H9 (cell line): Measurements from ENCODE around the gene ASS1. TPM values are rescaled to one million over a fixed set of nuclear protein-coding genes. Genes with fewer than 3 reads are reported as not detected.
A peak's percentile ranks its signal among the peaks of the same experiment; 100 is the strongest.

Experiments used
- DNase-seq: peaks from one replicate; pipeline ENCODE4 v3.0.0-alpha.2; 2017
- H2AFZ ChIP-seq: one replicate; pipeline ENCODE4 v1.6.1; 2013; ENCODE audit warnings: mild to moderate bottlenecking, low read length, control low read depth, moderate library complexity
- H2AK5ac ChIP-seq: 2 replicates; pipeline ENCODE4 v1.6.1; 2013; ENCODE audit warnings: low read length, control low read depth, mixed read lengths; ENCODE audit not compliant: insufficient read length
- H2BK120ac ChIP-seq: one replicate; pipeline ENCODE4 v1.6.1; 2013; ENCODE audit warnings: low read depth, mild to moderate bottlenecking, low read length, control low read depth, inconsistent platforms; ENCODE audit not compliant: poor library complexity, severe bottlenecking
- H2BK12ac ChIP-seq: 2 replicates; pipeline ENCODE4 v1.6.1; 2013; ENCODE audit warnings: low read length, control low read depth, mixed read lengths, low read depth; ENCODE audit not compliant: insufficient read length
- H2BK15ac ChIP-seq: 2 replicates; pipeline ENCODE4 v1.6.1; 2013; ENCODE audit warnings: low read depth, low read length, control low read depth
- H2BK20ac ChIP-seq: one replicate; pipeline ENCODE4 v1.6.1; 2013; ENCODE audit warnings: low read depth, mild to moderate bottlenecking, low read length, control low read depth, inconsistent platforms; ENCODE audit not compliant: poor library complexity, severe bottlenecking
- H2BK5ac ChIP-seq: 2 replicates; pipeline ENCODE4 v1.6.1; 2013; ENCODE audit warnings: low read length, control low read depth, mixed read lengths; ENCODE audit not compliant: insufficient read length
- H3K14ac ChIP-seq: 2 replicates; pipeline ENCODE4 v1.6.1; 2013; ENCODE audit warnings: low read length, control low read depth; ENCODE audit not compliant: insufficient read depth
- H3K18ac ChIP-seq: 2 replicates; pipeline ENCODE4 v1.6.1; 2013; ENCODE audit warnings: low read depth, mild to moderate bottlenecking, mixed read lengths, low read length, control low read depth; ENCODE audit not compliant: insufficient read length
- H3K23ac ChIP-seq: 2 replicates; pipeline ENCODE4 v1.6.1; 2013; ENCODE audit warnings: low read length, control low read depth, mixed read lengths, low read depth; ENCODE audit not compliant: insufficient read length
- H3K23me2 ChIP-seq: 2 replicates; pipeline ENCODE4 v1.6.1; 2013; ENCODE audit warnings: low read depth, mild to moderate bottlenecking, mixed read lengths, low read length, control low read depth; ENCODE audit not compliant: insufficient read length, poor library complexity, severe bottlenecking
- H3K27ac ChIP-seq: 2 replicates; pipeline ENCODE4 v1.5.1; 2013; ENCODE audit warnings: low read length, control low read depth, mixed read lengths, low read depth; ENCODE audit not compliant: insufficient read length
- H3K27me3 ChIP-seq: 2 replicates; pipeline ENCODE4 v1.6.1; 2013; ENCODE audit warnings: low read length, control low read depth, inconsistent platforms; ENCODE audit not compliant: insufficient read depth
- H3K4ac ChIP-seq: 2 replicates; pipeline ENCODE4 v1.6.1; 2013; ENCODE audit warnings: low read depth, mild to moderate bottlenecking, control low read depth, inconsistent platforms, low read length, moderate library complexity
- H3K4me1 ChIP-seq: 2 replicates; pipeline ENCODE4 v1.6.1; 2013; ENCODE audit warnings: low read length, control low read depth, inconsistent platforms; ENCODE audit not compliant: insufficient read depth
- H3K4me2 ChIP-seq: 2 replicates; pipeline ENCODE4 v1.6.1; 2013; ENCODE audit warnings: low read length, control low read depth, mixed read lengths; ENCODE audit not compliant: insufficient read length, insufficient read depth
- H3K56ac ChIP-seq: 2 replicates; pipeline ENCODE4 v1.6.1; 2013; ENCODE audit warnings: low read depth, mild to moderate bottlenecking, mixed read lengths, low read length, control low read depth; ENCODE audit not compliant: insufficient read length
- H3K79me1 ChIP-seq: 2 replicates; pipeline ENCODE4 v1.6.1; 2013; ENCODE audit warnings: low read depth, mild to moderate bottlenecking, moderate library complexity, low read length, control low read depth, inconsistent platforms; ENCODE audit not compliant: insufficient read depth, poor library complexity, severe bottlenecking
- H3K79me2 ChIP-seq: 2 replicates; pipeline ENCODE4 v1.6.1; 2013; ENCODE audit warnings: low read length, control low read depth, inconsistent platforms; ENCODE audit not compliant: insufficient read depth
- H3K9ac ChIP-seq: 2 replicates; pipeline ENCODE4 v1.6.1; 2013; ENCODE audit warnings: low read length, control low read depth, mixed read lengths; ENCODE audit not compliant: insufficient read length; ENCODE audit errors: extremely low read depth
- H3K9me3 ChIP-seq: one replicate; pipeline ENCODE4 v1.6.1; 2013; ENCODE audit warnings: low read depth, low read length, inconsistent platforms; ENCODE audit not compliant: control insufficient read depth
- H3T11ph ChIP-seq: one replicate; pipeline ENCODE4 v1.6.1; 2013; ENCODE audit warnings: mild to moderate bottlenecking, low read length, control low read depth, inconsistent platforms
- H4K20me1 ChIP-seq: one replicate; pipeline ENCODE4 v1.6.1; 2013; ENCODE audit not compliant: control insufficient read depth, insufficient read length, insufficient read depth
- H4K5ac ChIP-seq: 2 replicates; pipeline ENCODE4 v1.6.1; 2013; ENCODE audit warnings: low read depth, mild to moderate bottlenecking, mixed read lengths, low read length, control low read depth; ENCODE audit not compliant: insufficient read length
- H4K8ac ChIP-seq: replicated peaks from 2 replicates; pipeline ENCODE4 v1.6.1; 2013; ENCODE audit warnings: low read length, control low read depth, mixed read lengths, low read depth; ENCODE audit not compliant: insufficient read length
- H4K91ac ChIP-seq: 2 replicates; pipeline ENCODE4 v1.6.1; 2013; ENCODE audit warnings: low read depth, mild to moderate bottlenecking, moderate library complexity, mixed read lengths, low read length, control low read depth; ENCODE audit not compliant: insufficient read length
- H3K27ac Mint-ChIP-seq, 3 experiments: 2 replicates in 2 of 3; 3 replicates in 1 of 3; pipeline ENCODE4 v1.8.0; 2020 to 2021; ENCODE audit warnings: mixed read lengths in 3 of 3, mild to moderate bottlenecking in 1 of 3, moderate library complexity in 1 of 3
- H3K27me3 Mint-ChIP-seq: 2 replicates; pipeline ENCODE4 v1.8.0; 2021; ENCODE audit warnings: low read depth, mild to moderate bottlenecking, moderate library complexity, mixed read lengths
- H3K36me3 Mint-ChIP-seq, 3 experiments: 2 replicates in 2 of 3; 3 replicates in 1 of 3; pipeline ENCODE4 v1.8.0; 2020 to 2021; ENCODE audit warnings: low read depth in 3 of 3, mixed read lengths in 3 of 3; ENCODE audit not compliant: insufficient read depth in 1 of 3
- H3K4me1 Mint-ChIP-seq, 2 experiments: 2 replicates each; pipeline ENCODE4 v1.8.0; 2020; ENCODE audit warnings: mixed read lengths in 2 of 2
- H3K4me3 Mint-ChIP-seq, 2 experiments: 2 replicates in 1 of 2; 3 replicates in 1 of 2; pipeline ENCODE4 v1.8.0; 2020 to 2021; ENCODE audit warnings: mild to moderate bottlenecking in 2 of 2, mixed read lengths in 2 of 2, moderate library complexity in 1 of 2
- H3K9me3 Mint-ChIP-seq, 2 experiments: 2 replicates in 1 of 2; 3 replicates in 1 of 2; pipeline ENCODE4 v1.8.0; 2020; ENCODE audit warnings: mild to moderate bottlenecking in 2 of 2, mixed read lengths in 2 of 2, moderate library complexity in 1 of 2
- CTCF ChIP-seq: fragments of 200-600 bp; sonication (generic); conservative IDR thresholded peaks from 3 replicates; pipeline ENCODE4 v1.8.0; 2021; ENCODE audit warnings: antibody characterized with exemption, mild to moderate bottlenecking
- WGBS: extraction: QIAGEN DNeasy Blood & Tissue Kit; methylation state at CpG from one replicate; pipeline ENCODE4 v1.1.7; 2013; ENCODE audit warnings: missing lambda C conversion rate, low lambda C conversion rate, mixed read lengths; ENCODE audit not compliant: insufficient read length; ENCODE audit errors: extremely low coverage; 5-methylcytosine and 5-hydroxymethylcytosine counted together
- total RNA-seq: library from RNA; stranded (reverse); gene quantifications from 2 replicates; pipeline ENCODE4 v1.2.1, GENCODE V29; 2021

The ASS1 gene
- total RNA-seq, 1 experiment from 2014 or later: 118 TPM

GRCh38 chr9:130543859-130544258, 99.1 kb downstream of the ASS1 start:
- Mint-ChIP-seq H3K4me3 (no peak overlapping the region; a peak in 1 of 5 replicates), H3K27me3 (peaks cover 16% of the 10 kb centered on the region), H3K36me3 (0 out of 7 replicates have a peak, but pooled peaks cover 0 to under 1% (median 0%) of the 10 kb centered on the region in 3 experiments), H3K4me1 (peaks cover 25 to 39% of the 10 kb centered on the region in 2 experiments), H3K9me3 (peaks cover 3% of the 10 kb centered on the region in 2 experiments; a peak in 4 of 5 replicates), H3K27ac (peak overlapping the region in 1 of 3 experiments; percentile 12; a peak in 2 of 7 replicates)
- Histone ChIP-seq H3K9me3 (no peaks in the 10 kb centered on the region), H3K56ac (no peak overlapping the region), H3K4ac (no peak overlapping the region), H3K27me3 (no peaks in the 10 kb centered on the region), H3K14ac (no peak overlapping the region), H2AFZ (no peak overlapping the region), H2AK5ac (no peak overlapping the region), H3K27ac (no peak overlapping the region), H3K23me2 (no peaks in the 10 kb centered on the region), H2BK15ac (no peak overlapping the region), H3K79me2 (no peaks in the 10 kb centered on the region), H4K91ac (no peak overlapping the region), H4K8ac (no peak overlapping the region), H3K23ac (no peak overlapping the region), H3K9ac (no peak overlapping the region), H2BK20ac (no peak overlapping the region), H3K4me2 (no peak overlapping the region), H2BK120ac (no peak overlapping the region), H2BK5ac (no peak overlapping the region), H4K5ac (no peak overlapping the region), H3K4me1 (no peaks in the 10 kb centered on the region; the same call in 1 of the 2 replicates), H3K79me1 (no peaks in the 10 kb centered on the region), H2BK12ac (no peak overlapping the region), H4K20me1 (no peaks in the 10 kb centered on the region), H3K18ac (no peak overlapping the region), H3T11ph (no peak overlapping the region)
- no peak for DNase-seq
- WGBS: no CpG with 5 or more reads among the region's 6 CpGs
- no peak for TF ChIP-seq CTCF
